ENCODE measurements around the gene SCN9A. TPM values are rescaled to one million over a fixed set of nuclear protein-coding genes. Genes with fewer than 3 reads are reported as not detected.

Gene SCN9A
- total and polyA plus RNA-seq, 9 of the 15 experiments (the other 6 are each of a cell fraction or from before 2014, with no cell fraction given) = 1.4 to 22.8 (median 7.1) TPM

GRCh38 chr2:166411473-166412230, 35.9 kb upstream of the SCN9A start (continued):
- TF ChIP-seq SRSF9 (IDR thresholded peaks at IDR 0.05; ENCODE audit: borderline replicate concordance, low read depth, low read length) (no peak), RREB1 (CRISPR knock-in tag; IDR thresholded peaks at IDR 0.05) (no peak), GTF2E2 (tag; IDR thresholded peaks at IDR 0.05) (0 out of 2 replicates have a peak, but pooled peaks have one; percentile 32), STAT5B (CRISPR knock-in tag; IDR thresholded peaks at IDR 0.05) (no peak), POU5F1 (IDR thresholded peaks at IDR 0.05; ENCODE audit: borderline replicate concordance, low read depth, low read length, partially characterized antibody) (no peak), ZNF263 (CRISPR knock-in tag; IDR thresholded peaks at IDR 0.05; ENCODE audit: borderline replicate concordance) (no peak), MTF1 (CRISPR knock-in tag; IDR thresholded peaks at IDR 0.05; ENCODE audit: borderline replicate concordance) (no peak), HNRNPH1 (optimal IDR thresholded peaks at IDR 0.05; ENCODE audit: low read depth, low read length) (no peak), CBFA2T3 (IDR thresholded peaks at IDR 0.05) (0 out of 2 replicates have a peak, but pooled peaks have one; percentile 2), CBFB (CRISPR knock-in tag; IDR thresholded peaks at IDR 0.05) (no peak), NFATC3 (IDR thresholded peaks at IDR 0.05) (no peak), E2F5 (CRISPR knock-in tag; IDR thresholded peaks at IDR 0.05) (no peak), ZNF449 (CRISPR knock-in tag; IDR thresholded peaks at IDR 0.05) (no peak), C11orf30 (IDR thresholded peaks at IDR 0.05; ENCODE audit: low read depth) (peak; percentile 93), MAFF (IDR thresholded peaks at IDR 0.05; ENCODE audit: low read length) (peak; percentile 64; the same call in 1 of the 2 replicates)
- TF ChIP-seq, protein P1, sequence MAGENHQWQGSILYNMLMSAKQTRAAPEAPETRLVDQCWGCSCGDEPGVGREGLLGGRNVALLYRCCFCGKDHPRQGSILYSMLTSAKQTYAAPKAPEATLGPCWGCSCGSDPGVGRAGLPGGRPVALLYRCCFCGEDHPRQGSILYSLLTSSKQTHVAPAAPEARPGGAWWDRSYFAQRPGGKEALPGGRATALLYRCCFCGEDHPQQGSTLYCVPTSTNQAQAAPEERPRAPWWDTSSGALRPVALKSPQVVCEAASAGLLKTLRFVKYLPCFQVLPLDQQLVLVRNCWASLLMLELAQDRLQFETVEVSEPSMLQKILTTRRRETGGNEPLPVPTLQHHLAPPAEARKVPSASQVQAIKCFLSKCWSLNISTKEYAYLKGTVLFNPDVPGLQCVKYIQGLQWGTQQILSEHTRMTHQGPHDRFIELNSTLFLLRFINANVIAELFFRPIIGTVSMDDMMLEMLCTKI (IDR thresholded peaks at IDR 0.05; ENCODE audit: partially characterized antibody) = no peak
- TF ChIP-seq, protein P2, sequence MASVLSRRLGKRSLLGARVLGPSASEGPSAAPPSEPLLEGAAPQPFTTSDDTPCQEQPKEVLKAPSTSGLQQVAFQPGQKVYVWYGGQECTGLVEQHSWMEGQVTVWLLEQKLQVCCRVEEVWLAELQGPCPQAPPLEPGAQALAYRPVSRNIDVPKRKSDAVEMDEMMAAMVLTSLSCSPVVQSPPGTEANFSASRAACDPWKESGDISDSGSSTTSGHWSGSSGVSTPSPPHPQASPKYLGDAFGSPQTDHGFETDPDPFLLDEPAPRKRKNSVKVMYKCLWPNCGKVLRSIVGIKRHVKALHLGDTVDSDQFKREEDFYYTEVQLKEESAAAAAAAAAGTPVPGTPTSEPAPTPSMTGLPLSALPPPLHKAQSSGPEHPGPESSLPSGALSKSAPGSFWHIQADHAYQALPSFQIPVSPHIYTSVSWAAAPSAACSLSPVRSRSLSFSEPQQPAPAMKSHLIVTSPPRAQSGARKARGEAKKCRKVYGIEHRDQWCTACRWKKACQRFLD (CRISPR knock-in tag; IDR thresholded peaks at IDR 0.05) = no peak
